CD4-positive, alpha-beta T cell treated with Interleukin-6 for 4 hours (primary cell): ENCODE measurements around the gene MET.
"Not testable (repeated sequence)": the region's sequence is repeated elsewhere in the genome, so short reads cannot be mapped to it uniquely, and the experiment has no call there.

Experiments used
- DNase-seq: peaks from one replicate; pipeline ENCODE4 v3.0.0-alpha.2; 2020; ENCODE audit warnings: mixed read lengths

Gene MET

GRCh38 chr7:116698930-116699721, 27.1 kb downstream of the MET start:
- DNase-seq, result no peak

GRCh38 chr7:116699722-116700120, 27.7 kb downstream of the MET start:
- no peak for DNase-seq

- DNase-seq, result no peak
These were observed 30.2 kb downstream of the MET start for GRCh38 chr7:116702046-116702785.

DNA sequence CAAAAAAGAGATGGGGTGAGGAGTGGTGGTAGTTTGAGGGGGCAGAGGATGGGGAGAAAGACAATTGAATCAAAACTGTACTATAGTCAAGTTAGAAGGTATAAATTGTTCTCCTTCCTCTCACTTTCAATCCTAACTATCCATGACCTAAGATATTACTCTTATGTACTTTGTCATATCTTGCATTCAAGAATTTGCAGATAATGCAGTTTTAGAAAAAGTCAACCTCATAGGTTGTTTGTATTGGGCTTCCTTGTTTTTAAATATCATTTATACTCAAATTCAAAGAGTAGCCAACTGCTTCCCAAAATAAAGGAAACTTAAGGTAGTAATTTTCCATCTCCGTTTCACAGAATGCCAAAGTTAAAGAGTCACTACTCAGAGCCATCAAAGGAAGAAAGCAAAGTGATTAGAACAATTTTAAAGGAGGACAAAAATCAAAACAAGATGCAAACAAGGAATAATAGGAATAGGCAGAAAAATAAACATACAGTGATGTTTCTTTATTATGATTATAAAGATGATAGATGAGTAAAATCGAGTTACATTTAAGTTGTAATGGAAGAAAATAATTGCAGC, 32.7 kb downstream of the MET start:
- DNase-seq, result no peak

DNA sequence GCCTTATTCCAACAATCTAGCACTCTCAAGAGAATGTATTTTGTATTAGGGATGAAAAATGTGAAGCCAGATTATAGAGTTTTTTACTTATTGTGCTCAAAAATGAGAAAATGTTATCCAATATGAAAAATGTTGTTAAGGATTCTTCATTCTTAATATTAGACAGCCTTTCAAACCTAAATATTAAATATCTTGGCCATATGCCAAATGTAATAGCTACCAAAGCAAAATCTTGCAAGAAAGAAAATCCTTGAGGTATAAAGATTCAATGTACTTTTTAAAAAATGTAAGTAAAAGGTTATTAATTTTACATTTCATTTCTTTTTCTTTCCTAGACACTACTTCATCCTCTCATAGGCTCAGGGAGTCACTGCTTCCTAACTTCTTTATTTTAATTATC, 33.4 kb downstream of the MET start:
- no peak for DNase-seq

- no peak for DNase-seq
These were observed 34.7 kb downstream of the MET start for GRCh38 chr7:116706668-116707126.

DNA sequence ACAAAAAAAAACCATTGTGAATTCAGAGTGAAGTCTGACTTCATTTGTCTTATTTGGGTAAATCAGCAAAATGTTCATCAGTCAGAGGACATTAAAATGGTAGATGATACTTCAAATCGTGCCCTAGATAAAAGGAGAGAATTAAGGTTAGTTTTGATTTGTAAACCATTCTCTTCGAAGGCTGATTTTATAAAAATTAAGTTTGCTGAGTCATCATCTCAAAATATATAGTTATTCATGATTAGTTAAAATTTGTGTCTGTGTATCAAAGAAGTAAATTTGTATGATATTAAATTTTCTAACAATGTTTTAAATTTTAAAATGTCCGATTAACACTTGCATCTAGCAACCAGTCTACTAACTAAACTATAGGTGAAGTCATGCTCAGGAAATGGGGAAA, 35.3 kb downstream of the MET start:
- no peak for DNase-seq

DNA sequence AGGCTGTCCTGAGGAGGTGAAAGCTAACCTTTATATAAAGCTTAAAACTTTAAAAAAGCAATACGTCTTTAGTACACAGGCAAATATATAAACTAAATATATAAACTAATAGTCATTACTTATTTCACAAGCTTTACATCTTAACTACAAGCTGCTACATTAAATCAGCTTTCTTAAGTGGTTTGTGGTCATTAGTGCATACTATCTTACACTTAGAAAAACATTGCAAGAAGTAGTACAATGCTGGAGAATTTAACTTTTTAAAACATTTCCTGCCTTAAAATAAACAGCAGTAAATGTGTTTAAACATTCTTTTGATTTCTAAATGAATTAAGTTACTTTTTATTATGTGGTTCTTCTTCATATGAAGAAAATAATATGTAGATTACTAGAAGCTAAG, 36.3 kb downstream of the MET start:
- DNase-seq, result no peak

- no peak for DNase-seq
These were observed 36.9 kb downstream of the MET start for GRCh38 chr7:116708861-116709260.

- no peak for DNase-seq
These were observed 37.3 kb downstream of the MET start for GRCh38 chr7:116709336-116709735.

DNA sequence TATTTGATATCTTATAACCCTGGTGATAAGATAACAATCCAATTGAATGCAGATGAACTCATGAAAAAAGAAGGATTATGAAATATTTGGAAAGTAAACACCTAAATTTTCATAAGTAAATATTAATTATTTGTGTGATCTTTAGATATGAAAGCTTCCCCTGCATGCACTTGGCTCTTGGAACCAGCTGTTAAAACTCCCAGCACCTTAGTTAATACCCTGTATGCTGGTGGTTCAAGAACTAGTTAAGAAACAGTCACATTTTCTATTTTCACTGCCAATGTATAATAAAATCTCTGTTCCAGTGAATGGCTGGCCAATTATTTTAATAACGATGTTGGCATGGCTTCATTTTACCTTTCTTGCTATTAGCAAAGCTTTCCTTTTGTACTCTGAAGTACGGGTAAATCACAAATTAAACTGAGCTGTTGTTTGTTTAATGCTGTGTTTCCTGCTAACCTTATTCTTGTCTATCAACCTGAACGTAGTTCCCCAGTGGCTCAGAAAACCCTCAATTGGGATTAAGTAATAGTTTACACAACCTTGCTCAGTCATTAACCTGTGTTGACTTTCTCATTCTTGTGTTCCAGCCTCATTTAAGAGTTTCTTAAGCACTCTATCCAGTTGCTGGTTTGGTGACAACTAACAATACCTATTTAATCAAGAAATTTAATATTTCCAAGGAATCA, 38.9 kb downstream of the MET start:
- no peak for DNase-seq

- no peak for DNase-seq
These were observed 39.8 kb downstream of the MET start for GRCh38 chr7:116711790-116712189.

DNA sequence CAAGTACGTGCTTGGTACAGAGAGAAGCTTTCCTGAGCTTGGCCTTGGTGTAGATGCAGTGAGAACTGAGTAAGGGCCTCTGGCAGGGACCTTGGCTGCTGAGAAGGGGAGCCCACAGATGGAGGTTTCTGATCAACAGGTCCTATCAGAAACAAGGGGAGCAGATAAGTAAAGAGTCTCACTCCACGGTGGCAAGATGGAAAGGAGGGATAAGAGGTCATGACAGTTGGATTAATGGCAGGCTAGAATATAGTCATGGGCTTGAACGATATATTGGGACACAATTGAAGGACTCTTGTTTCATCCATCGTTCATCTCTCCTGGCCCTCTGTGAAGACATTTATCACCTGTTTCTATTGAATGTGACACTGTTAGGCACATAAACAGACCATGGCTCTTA, 41.5 kb downstream of the MET start:
- no peak for DNase-seq

DNA sequence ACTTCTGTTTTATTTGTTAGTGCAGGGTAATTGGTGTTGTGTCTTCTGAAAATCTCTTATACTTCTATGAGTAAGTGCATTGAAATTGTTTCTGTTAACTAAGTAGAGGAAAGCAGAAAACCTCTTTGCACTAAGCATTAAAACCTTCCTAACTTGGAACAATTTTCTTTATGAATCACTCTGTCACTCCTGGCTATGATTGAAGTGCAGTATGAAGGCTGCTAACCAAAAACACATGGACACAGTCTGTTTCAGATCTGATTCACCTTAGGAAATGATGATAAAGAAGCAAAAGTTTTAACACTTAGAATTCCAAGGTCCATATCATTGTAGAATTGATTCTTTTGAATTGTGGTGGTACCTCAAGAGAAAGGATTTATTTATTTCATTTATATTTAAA, 41.9 kb downstream of the MET start:
- DNase-seq, result no peak

- DNase-seq, result no peak
These were observed 43.1 kb downstream of the MET start for GRCh38 chr7:116715077-116715476.

- no peak for DNase-seq
These were observed 45.1 kb downstream of the MET start for GRCh38 chr7:116717137-116717536.

GRCh38 chr7:116723959-116724529, 52.0 kb downstream of the MET start:
- DNase-seq, result not testable (repeated sequence)

DNA sequence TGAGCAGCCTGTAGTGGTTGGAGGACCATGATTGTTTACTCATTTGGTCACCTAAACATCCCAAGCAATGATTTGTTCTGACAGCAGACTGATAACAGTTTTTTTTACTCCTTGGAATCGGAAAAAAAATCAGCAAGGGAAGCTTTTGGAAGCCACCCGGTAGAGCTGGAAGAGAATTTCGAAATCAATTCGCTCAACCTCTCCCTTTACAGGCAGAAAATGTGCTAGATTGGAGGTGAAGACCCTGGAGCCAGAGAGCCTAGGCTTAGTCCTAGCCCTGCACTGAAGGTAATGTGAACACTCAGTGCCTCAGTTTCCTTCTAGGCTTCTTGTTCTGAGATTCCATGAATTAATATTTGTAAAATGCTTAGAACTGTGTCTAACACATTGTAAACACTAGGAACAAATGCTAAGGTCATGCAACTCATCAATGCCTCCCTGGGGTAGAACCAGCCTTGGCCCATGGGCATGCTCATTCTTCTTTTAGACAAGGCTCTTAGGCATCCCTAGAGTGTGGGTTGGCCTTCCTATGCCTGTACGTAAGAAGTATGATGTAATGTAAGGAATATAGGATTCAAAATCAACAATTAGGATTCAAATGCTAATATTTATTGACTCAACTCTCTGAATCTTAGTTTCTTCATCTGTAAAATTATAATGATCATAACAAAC, 52.7 kb downstream of the MET start:
- no peak for DNase-seq

- no peak for DNase-seq
These were observed 54.2 kb downstream of the MET start for GRCh38 chr7:116726149-116726548.

DNA sequence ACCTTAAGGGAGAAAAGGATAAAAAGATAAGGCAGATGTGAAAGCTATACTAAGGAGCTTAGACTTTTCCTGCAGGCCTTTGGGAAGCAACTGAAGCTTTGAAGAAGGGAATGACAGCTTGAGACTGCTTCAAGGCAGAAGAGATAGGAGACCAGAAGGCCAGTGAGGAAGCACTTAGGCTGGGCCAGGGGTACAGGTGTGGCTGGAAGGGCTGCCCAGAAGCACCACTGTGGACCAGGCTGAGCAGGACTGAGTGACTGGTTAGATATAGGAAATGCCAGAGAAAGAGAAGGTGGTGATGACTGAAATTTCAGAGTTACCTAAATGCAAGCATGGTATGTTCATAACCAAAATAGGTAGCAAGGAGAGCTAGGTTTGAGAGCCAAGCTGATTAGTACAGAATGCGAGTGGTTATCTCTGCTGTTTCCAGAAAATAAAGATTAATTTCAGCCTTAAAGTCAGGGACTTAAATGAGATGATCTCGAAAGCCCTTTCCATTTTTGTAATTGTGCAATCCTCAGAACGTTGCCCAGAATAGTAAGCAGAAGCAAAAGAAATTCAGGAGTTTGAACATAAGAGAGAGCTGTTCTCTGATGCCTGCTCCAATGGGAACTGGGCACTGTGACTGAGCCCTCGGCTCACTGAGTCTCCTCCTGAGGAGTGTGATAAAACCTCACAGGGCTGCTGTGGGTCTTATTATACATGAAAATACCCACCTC, 54.9 kb downstream of the MET start:
- no peak for DNase-seq

DNA sequence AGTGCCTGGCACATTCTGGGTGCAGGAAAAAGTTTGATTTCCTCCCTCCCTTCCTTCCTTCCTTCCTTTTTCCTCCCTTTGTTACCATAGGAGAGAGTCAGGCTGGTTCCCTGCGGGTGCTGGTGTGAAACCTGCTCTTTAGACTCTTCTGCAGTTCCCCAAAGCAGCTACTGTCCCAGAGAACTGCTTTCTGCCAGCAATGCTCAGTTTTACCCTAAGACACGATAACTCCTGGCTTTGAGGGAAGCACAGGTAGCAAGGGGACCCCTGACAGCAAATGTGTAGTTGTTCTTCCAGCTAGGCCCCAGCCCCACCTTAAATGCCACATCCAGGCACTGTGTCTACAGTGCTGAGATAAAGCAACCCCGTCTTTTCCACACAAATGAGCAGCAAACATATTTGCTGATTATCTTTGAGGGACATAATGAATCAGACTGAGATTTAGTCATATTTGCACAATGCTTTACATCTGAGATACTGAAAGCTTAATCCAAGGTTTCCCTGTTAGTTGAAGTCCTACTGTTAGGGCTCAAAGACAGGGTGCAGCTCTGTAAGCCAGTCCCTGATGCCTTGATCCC, 55.5 kb downstream of the MET start:
- DNase-seq, result no peak
